C4-2B (cell line): ENCODE results near the gene SPNS1.

ENCODE experiments used
- ZFX ChIP-seq: fragments of 450-650 bp; IDR thresholded peaks from 2 replicates; pipeline ENCODE4 v1.6.1; 2017
- TF ChIP-seq, protein P1 (sequence below): fragments of 450-650 bp; conservative IDR thresholded peaks from 2 replicates; pipeline ENCODE4 v1.5.1; 2017; ENCODE audit warnings: mild to moderate bottlenecking

DNA sequence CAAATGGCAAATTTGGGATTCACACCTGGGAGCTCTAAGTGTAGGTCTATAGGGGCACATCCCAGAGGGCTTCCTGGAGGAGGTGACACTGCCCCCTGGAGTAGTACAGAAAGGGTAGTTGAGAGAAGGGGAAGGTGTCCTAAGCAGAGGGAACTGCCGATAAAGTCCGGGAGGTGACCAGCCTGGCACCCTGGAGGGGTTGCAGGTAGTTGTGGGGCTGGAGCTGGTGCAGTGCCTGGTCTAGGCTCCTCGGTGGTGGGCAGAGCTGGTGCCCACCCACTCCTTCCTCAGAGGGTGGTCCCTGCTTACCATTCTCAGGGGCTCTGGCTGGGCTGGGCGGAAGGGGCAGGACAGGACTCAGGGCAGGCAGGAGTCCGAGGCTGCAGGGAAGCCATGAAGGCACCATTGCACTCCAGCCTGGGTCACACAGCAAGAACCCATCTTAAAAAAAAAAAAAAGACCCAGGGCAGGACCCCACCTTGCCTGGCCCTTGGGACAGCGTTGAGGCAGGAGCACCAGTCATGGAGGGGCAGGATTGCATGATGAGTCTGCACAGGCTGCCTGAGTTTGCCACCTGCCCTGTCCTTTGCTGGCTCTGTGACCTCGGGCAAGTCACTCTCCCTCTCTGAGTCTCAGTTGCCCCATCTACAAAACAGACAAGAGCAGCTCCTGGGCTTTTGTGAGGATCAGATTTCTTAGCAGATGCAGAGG lies 54.0 kb downstream of the SPNS1 start:
- TF ChIP-seq, protein P1, sequence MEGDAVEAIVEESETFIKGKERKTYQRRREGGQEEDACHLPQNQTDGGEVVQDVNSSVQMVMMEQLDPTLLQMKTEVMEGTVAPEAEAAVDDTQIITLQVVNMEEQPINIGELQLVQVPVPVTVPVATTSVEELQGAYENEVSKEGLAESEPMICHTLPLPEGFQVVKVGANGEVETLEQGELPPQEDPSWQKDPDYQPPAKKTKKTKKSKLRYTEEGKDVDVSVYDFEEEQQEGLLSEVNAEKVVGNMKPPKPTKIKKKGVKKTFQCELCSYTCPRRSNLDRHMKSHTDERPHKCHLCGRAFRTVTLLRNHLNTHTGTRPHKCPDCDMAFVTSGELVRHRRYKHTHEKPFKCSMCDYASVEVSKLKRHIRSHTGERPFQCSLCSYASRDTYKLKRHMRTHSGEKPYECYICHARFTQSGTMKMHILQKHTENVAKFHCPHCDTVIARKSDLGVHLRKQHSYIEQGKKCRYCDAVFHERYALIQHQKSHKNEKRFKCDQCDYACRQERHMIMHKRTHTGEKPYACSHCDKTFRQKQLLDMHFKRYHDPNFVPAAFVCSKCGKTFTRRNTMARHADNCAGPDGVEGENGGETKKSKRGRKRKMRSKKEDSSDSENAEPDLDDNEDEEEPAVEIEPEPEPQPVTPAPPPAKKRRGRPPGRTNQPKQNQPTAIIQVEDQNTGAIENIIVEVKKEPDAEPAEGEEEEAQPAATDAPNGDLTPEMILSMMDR = no peak
- TF ChIP-seq ZFX = no peak
